Posterior cingulate gyrus (tissue), 11 donors: Measurements from ENCODE around the gene BCAM.
"Not testable (repeated sequence)": the region's sequence is repeated elsewhere in the genome, so short reads cannot be mapped to it uniquely, and the experiment has no call there.

Experiments
- DNase-seq, 10 donors: peaks; one replicate each; pipeline versions ENCODE4 v3.0.0 to v3.0.0-alpha.2; 2020 to 2021; ENCODE audit warnings: mixed read lengths in 3 of 10
- intact Hi-C: fragments of 100-400 bp; cut with DNase I; formaldehyde crosslinking; loops from one replicate; pipeline ENCODE4 v1.15.1; 2023

BCAM gene

DNA sequence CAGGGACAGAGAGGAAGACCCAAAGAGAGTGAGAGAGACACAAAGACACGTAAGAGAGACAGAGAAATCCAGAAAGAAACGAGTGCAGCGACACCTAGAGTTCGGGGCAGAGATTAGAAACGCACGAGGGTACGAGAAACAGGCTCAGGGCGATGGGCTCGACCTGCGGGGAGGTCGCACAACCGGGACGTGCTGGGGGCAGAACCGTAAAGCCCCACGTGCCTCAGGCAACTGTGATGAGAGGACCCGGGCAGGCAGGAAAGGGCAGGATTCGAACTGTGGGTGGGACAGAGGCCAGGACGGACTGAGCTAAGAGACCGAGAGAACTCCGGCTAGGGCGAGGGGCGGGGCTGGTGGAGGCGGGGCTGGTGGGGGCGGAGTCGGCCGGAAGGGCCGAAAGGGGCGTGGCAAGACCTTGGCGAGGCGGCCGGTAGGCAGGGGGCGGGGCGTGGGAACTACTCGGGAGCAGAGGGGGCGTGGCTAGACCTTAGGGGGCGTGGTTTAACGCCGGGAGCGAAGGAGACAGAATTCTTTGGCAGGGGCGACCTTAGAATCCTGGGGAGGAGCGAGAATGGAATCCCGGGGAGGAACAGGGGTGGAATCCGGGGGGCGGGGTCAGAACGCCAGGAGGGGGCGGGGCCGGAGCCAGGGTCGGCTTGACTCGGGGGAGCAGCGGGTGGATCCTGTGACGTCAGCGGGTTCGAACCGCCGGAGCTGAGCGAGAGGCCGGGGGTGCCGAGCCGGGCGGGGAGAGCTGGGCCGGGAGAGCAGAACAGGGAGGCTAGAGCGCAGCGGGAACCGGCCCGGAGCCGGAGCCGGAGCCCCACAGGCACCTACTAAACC, 36.9 kb downstream of the BCAM start, which contains the start of gene NECTIN2:
Gene NECTIN2, plus strand, starts transcription at position 686 of the 843 bp plus-strand sequence. CDS start 229 bp downstream, outside the sequence.
- intact Hi-C loops = loop anchor here (2.0 to 5.0 kb wide), 3 partner anchors 45 to 124 kb away; no protein-coding TSS in a partner anchor
- DNase-seq = peak; percentile 68 to 97 (median 84)

DNA sequence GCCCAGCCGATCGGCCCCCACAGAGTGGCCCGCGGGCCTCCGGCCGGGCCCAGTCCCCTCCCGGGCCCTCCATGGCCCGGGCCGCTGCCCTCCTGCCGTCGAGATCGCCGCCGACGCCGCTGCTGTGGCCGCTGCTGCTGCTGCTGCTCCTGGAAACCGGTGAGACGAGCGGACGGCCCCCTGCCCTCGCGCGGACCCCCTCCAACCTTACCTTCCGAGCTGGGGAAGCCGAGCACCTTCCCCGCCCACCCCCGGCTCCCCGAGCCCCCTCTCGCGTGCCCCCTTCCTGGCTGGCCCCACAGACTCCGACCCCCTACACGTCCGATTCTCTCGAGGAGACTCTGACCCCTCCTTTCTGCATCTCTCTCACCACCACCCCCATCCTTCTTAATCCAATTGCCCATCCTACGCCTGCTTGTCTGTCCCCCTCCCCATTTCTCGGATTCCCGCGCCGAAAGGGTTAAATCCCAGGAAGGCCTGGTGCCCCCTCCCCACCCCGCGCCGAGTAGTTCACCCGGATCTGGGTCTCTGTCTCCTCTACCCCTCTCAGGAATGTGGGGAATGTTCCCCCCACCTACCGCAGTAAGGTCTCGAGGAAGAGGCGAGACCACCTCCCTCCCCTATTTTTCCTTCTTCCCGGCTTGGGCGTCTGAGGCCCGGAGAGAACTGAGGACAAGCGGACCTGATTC, 37.7 kb downstream of the BCAM start:
- intact Hi-C loops = loop anchor here (5.0 kb wide), 2 partner anchors 64 to 124 kb away; no protein-coding TSS in a partner anchor
- DNase-seq = no peak

DNA sequence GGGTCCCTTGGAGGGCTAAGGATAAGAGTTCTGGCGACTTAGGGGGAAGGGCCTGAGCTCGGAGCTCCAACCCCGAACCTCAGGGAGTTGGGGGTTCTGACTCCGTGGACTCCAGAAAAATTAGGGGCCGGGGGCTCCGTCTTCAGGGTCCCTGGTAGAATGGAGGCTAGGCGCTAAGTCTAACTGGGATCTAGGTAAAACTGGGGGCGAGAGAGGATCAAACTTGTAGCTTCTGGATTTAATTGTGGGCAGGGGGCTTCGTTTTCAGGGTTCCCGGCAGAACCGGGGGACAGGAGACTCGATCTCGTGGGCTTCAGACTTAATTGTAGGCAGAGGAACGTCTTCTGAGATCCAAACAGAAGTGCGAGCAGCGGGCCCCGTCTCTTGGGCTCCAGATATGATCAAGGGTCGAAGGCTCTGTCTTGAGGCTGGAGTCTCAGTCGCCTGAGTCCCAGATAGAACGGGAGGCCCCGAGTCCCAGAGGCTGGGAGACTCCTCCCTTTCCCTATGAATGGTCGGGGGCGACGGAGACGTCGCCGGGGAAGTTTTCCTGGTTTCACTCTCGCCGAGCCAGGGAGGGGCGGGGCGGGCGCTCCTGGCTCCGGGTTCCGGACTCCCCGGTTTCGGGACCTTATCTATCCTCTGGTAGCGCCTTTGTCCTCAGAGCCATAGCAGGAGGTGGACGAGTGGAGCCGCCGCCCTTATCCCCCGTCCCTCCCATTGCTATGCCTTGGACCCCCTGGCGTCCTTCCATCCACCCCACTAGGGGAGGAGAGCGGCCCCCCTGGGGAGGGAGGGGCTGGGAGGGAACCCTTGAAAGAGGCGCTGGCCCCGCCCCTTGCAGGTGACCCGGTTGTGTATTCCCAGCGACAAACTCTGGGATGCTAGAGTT, 38.5 kb downstream of the BCAM start:
- peak in 5 of 10 donors; percentile 13 to 80 (median 24) for DNase-seq
- intact Hi-C loops = loop anchor here (5.0 kb wide), 2 partner anchors 65 to 125 kb away; no protein-coding TSS in a partner anchor

DNA sequence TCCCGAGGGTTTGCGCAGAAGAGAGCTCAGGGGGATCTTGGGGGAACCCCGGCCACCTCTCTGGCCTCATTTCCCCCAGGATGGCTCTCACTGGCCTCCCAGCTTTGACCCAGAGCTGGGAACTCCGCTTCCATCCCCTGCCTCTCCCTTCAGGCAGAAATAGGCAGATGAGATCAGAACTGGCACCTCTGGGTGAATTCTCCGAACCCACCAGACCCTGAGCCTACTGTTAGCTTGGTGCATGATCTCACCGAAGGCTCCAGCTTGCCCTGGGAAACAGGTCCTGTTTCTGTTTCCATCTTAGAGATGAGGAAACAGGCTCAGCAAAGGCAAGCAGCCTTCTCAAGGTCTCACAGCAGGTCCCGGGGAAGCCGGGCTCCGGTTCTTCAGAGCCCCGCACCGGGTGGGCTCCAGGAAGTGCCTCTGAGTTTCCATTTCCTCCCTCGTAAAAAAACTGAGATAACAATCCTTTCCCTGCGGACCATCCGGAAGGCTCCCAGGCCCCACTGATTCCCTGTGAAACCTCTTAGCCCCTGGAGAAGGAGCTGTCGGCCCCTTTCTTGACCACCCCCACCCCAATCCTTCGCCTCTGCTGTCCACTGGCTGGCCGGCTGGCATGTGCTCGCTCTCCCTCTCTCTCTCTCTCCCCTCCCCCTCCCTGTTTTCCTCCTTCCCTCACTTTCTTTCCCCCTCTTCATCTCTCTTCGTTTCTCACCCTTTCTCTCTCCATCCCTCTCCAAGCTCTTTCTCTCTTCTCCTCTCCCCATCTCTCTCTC, 39.3 kb downstream of the BCAM start:
- no peak for DNase-seq

DNA sequence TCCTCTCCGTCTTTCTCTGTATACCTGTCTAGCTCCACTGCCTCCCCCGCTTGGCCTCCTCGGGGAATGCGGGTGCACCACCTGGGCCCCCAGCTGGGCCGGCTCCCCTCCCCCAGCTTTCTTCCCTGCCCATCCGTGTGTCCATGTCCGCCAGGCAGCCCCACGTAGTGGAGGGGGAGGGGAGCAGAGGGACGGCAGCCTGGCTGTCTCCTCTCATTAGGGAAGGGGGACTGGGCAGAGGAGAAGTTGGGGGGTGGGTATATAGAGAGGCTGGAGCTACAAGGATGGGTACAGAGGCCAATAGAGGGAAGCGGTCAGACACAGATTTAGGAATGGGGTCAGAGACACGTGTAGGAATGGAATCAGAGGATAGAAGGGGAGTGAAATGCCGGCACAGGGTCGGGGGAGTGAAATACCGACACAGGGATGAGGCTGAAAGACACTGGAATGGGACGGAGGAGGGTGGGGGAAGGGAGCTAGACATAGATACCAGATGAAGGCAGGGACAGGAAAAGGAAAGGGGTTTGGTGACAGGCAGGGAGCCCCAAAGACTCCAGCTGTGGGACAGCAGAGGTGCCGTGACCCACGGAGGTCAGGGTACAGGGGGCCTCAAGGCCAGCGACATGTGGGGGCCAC, 40.0 kb downstream of the BCAM start:
- intact Hi-C loops = loop anchor here (5.0 kb wide), 2 partner anchors 67 to 127 kb away; no protein-coding TSS in a partner anchor
- DNase-seq = no peak

More for the DNA sequence above, 39.3 kb downstream of the BCAM start:
- intact Hi-C loops = loop anchor here (5.0 kb wide), 2 partner anchors 66 to 126 kb away; no protein-coding TSS in a partner anchor

DNA sequence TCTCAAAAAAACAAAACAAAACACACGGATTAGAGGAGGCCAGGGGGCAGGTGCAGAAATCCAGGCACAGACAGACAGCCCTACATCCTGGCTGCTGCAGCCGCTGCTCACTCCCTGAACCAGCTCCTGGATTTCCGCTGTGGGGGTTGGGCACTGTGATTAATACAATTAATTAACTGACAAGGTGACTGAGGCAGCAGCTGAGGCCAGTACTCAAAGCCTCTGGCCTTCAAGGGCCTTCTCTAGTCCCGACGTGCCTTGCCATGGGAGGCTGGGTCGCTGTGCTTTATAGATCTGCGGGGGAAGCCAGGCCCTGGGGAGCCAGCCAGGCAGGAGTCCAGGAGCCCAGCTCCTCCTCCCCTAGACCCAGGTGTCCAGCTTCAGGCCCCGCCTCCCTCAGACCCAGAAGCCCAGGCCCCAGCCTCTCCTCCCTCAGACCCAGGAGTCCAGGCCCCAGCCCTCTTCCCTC, 41.8 kb downstream of the BCAM start:
- intact Hi-C loops = no loop called here
- no peak for DNase-seq

DNA sequence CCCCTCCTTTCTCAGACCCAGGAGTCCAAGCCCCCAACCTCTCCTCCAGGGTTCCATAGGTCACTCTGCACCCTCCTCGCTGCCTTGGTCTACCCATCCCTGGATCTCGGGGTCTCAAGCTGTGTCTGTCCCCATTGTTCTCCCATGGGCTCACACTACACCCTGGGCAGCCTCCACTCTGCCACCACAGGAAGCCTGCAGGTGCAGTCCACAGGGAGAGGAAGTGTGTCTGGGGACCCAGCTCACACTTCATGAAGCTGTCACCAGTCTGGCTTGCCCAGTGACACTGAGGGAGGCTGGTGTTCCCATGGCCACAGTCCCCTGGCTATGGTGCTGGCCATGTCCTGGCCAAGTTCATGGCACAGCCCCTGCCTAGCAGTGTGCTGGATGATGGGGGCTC, 42.5 kb downstream of the BCAM start:
- intact Hi-C loops = no loop called here
- DNase-seq = no peak

DNA sequence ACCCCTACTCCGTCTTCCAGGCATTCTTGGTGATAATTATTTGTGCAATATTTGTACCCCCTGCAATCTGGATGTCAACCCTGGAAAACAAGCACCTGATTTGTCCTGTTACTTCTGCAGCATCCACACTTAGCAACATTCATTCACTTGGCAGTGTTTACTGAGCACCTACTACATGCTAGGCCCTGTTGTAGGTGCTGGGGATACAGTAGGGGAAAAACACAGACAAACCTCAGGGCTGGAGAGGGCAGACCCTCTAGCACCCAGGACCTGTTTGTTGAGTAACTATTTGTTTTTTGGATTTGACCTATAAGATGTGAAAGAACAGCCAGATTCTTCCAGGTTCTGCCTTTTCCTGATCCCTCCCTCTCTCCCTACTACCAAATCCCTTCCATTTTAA, 46.7 kb downstream of the BCAM start:
- no peak for DNase-seq
- intact Hi-C loops = no loop called here

DNA sequence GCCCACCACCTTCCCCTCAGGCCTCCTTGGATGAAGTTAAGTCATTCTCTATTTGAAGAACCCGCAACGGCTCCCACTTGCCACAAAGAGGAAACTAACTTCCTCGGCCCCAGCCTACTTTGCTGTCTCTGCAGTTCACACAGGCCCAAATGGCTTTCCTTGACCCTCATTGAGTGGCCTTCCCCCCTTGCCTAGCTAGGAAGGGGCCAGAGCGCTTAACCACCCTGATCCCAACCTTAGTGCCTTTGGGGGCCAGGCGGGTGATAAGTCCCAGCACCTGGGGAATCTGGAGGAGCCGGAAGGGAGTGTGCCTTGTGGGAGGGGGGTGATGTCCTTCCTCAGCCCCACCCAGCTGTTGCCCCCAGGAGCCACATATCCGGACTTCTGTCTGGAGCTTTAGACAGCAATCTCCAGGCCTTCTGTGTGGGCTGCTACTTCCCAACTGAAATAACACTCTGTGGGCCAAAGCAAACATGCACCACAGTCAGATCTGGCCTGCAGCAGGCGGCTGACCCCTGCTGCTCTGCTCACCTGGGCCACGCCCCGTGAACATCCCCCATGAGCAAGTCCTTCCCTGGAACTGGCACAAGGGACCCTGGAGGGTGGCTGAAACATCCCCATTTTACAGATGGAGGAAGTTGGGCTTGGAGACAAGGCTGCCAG, 47.6 kb downstream of the BCAM start:
- no peak for DNase-seq
- intact Hi-C loops = no loop called here

DNA sequence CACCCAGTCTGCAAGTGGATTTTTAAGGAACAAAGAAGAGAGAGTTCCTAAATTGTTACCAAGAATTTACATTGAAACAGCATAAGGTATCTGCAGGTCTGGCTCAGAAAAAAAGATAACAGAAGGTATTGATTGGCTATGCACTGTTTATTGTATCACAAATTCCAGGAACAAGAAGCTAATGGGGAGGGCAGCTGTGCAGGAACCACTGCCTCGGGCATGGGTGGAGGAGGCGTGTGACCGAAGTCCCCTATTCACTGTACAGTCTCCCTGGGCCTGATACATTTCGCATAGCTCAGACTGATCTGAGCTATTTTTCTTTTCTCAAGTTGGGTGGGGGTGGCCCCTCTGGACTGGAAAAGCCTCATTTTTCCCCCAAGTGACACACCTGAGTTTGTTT, 48.9 kb downstream of the BCAM start:
- DNase-seq = no peak
- intact Hi-C loops = no loop called here

DNA sequence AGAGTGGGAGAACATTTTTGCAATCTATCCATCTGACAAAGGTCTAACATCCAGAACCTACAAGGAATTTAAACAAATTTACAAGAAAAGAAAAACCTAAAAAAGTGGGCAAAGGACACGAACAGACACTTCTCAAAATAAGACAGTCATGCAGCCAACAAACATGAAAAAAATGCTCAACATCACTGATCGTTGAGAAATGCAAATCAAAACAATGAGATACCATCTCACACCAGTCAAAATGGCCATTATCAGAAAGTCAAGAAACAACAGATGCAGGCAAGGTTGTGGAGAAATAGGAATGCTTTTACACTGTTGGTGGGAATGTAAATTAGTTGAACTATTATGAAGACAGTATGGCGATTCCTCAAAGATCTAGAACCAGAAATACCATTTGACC, 52.7 kb downstream of the BCAM start:
- intact Hi-C loops, DNase-seq: not testable (repeated sequence)

DNA sequence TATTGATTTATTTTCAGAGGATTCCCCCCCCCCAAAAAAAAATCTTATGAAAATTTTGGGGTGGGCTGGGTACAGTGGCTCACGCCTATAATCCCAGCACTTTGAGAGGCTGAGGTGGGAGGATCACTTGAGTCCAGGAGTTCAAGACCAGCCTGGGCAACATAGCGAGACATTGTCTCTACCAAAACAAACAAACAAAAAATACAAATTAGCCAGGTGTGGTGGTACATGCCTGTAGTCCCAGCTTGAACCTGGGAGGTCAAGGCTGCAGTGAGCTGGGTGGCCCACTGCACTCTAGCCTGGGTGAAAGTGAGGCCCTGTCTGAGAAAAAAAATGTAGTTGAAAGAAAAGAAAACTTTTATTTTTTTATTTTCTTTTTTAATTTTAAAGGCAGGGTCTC, 55.1 kb downstream of the BCAM start:
- intact Hi-C loops = no loop called here
- no peak for DNase-seq

DNA sequence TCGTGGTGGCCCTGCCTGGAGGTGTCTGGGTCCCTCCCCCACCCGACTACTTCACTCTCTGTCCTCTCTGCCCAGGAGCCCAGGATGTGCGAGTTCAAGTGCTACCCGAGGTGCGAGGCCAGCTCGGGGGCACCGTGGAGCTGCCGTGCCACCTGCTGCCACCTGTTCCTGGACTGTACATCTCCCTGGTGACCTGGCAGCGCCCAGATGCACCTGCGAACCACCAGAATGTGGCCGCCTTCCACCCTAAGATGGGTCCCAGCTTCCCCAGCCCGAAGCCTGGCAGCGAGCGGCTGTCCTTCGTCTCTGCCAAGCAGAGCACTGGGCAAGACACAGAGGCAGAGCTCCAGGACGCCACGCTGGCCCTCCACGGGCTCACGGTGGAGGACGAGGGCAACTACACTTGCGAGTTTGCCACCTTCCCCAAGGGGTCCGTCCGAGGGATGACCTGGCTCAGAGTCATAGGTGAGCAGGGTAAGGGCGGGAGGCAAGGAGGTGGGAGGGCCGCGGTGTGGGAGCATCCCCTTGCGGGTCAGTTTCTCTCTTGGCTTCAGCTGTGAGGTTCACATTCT, 56.4 kb downstream of the BCAM start:
- peak in 1 of 10 donors; percentile 17 for DNase-seq
- intact Hi-C loops = no loop called here

DNA sequence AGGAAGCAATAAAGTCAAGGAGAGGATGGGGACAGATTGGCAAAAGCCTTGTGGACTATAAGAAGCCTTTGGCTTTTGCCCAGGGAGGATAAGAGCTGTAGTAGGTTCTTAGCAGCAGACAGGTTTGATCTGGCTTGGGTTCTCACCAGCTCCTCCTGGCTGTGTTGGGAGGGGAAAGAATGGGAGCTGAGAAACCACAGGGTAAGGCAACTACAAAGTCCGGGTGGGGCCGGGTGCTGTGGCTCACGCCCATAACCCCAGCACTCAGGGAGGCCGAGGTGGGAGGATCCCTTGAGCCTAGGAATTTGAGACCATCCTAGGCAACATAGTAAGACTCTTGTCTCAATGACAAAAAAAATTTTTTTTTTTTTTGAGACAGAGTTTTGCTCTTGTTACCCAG, 57.8 kb downstream of the BCAM start:
- DNase-seq = no peak
- intact Hi-C loops = no loop called here

DNA sequence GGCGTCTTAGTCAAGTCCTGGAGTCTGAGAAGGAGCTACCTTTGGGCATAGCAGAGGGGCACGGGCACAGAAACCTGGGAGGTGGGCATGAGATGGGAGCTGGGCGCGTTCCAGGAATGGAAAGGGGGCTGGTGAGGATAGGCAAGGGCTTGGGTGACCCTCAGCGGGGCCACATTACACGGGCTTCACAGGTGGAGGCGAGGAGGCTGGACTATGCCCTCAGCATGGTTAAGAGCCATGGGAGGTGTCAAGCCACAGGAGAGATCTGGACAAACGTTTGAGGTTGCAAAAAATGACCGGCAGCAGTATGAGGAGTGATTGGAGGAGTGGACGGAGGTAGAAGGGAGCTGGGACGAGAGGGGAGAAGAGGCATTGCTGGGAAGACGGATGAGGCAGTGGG, 58.7 kb downstream of the BCAM start:
- intact Hi-C loops = no loop called here
- no peak for DNase-seq

DNA sequence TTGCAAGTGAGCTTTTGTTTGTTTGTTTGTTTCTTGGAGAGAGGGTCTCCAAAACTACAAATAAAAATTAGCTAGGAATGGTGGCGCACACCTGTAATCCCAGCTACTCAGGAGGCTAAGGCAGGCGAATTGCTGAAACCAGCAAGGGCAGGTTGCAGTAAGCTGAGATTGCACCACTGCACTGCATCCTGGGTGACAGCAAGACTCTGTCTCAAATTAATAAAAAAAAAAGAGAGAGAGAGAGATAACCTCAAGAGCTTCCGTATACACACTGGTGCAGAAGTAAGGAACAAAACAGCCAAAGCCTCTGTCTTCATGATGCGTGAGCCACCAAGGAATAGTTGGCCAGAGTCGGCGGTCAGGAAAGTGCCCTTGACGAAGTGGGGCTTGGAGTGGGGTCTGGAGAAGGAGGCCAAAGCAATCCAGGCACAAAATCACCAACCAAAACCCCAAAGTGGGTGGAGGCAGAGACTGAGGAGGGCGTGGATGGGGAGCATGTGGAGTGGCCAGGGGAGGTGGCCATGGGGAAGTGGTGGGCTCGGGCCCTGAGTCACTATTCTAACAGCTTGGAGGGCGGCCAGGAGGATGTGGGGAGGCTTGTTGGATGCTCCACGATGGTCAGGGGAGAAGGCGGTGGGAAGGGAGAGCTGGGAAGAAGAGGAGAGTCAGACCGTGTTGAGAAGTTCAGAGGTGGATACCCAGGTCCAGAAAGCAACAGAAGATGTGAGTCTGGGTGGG, 61.0 kb downstream of the BCAM start:
- DNase-seq = no peak
- intact Hi-C loops = no loop called here
